Measurements from ENCODE around the gene PDE2A.

Gene PDE2A

GRCh38 chr11:72680624-72681158 lies 6.5 kb upstream of the PDE2A start:
- no peak for TF ChIP-seq CTCF (IDR thresholded peaks at IDR 0.05; ENCODE audit: low read depth, low read length, missing control alignments)
- H3K4me3 ChIP-seq (replicated peaks; ENCODE audit: low read depth, low read length) = no peak overlapping the region
- DNase-seq (ENCODE audit: extremely low read depth, low read depth) = no peak

- DNase-seq (ENCODE audit: extremely low read depth, low read depth) = no peak
- no peak for TF ChIP-seq CTCF (IDR thresholded peaks at IDR 0.05; ENCODE audit: low read depth, low read length, missing control alignments)
- H3K4me3 ChIP-seq (replicated peaks; ENCODE audit: low read depth, low read length) = no peak overlapping the region
Measured at GRCh38 chr11:72679869-72680268, 5.6 kb upstream of the PDE2A start.

- DNase-seq (ENCODE audit: extremely low read depth, low read depth) = no peak
- no peak for TF ChIP-seq CTCF (IDR thresholded peaks at IDR 0.05; ENCODE audit: low read depth, low read length, missing control alignments)
- H3K4me3 ChIP-seq (replicated peaks; ENCODE audit: low read depth, low read length) = no peak overlapping the region
Measured at GRCh38 chr11:72678524-72678923, 4.3 kb upstream of the PDE2A start.

- DNase-seq (ENCODE audit: extremely low read depth, low read depth) = no peak
- no peak overlapping the region for H3K4me3 ChIP-seq (replicated peaks; ENCODE audit: low read depth, low read length)
- no peak for TF ChIP-seq CTCF (IDR thresholded peaks at IDR 0.05; ENCODE audit: low read depth, low read length, missing control alignments)
Measured at GRCh38 chr11:72676861-72677341, 2.7 kb upstream of the PDE2A start.

- no peak for DNase-seq (ENCODE audit: extremely low read depth, low read depth)
- TF ChIP-seq CTCF (IDR thresholded peaks at IDR 0.05; ENCODE audit: low read depth, low read length, missing control alignments) = no peak
- H3K4me3 ChIP-seq (replicated peaks; ENCODE audit: low read depth, low read length) = no peak overlapping the region
Measured at GRCh38 chr11:72675221-72675620, 999 bp upstream of the PDE2A start.

- TF ChIP-seq CTCF (IDR thresholded peaks at IDR 0.05; ENCODE audit: low read depth, low read length, missing control alignments) = no peak
- H3K4me3 ChIP-seq (replicated peaks; ENCODE audit: low read depth, low read length) = no peak overlapping the region
- no peak for DNase-seq (ENCODE audit: extremely low read depth, low read depth)
Measured at GRCh38 chr11:72673284-72673942, 809 bp downstream of the PDE2A start.
